Measurements from ENCODE around the gene CELF1. TPM values are rescaled to one million over a fixed set of nuclear protein-coding genes. Genes with fewer than 3 reads are reported as not detected.

Gene CELF1
- polyA plus RNA-seq, 1 donor (not counting 4 experiments of a cell fraction or from before 2014, with no cell fraction given), result 110 TPM

DNA sequence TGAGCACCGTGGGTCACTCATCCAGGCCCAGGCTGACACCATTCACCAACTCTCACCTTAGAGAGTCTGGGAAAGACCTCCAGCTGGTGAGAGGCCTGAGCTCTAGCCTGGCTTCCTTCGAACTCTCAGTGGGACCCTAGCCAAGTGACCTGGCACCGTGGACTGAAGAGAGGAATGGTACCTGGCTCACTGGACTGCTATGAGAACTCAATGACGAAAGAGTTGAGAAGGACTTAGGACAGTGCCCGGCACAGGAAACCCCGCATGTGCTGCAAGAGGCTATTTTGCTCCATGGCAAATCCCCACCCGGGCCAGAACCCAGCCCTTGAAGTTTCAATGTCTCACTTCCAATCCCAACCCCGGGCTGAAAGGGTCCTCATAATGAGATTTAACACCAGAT is 103.4 kb downstream of the CELF1 start:
- H3K4me1 ChIP-seq (ENCODE audit: control insufficient read depth, extremely low read depth, insufficient read depth, low read length), result no peaks in the 10 kb centered on the region
- no peaks in the 10 kb centered on the region for H3K79me2 ChIP-seq (ENCODE audit: control insufficient read depth, insufficient read depth, low read length)
- no peak overlapping the region for H3K9ac ChIP-seq (ENCODE audit: control insufficient read depth, extremely low read depth, insufficient read depth, low read length)
- H3K27me3 ChIP-seq (ENCODE audit: control insufficient read depth, extremely low read depth, insufficient read depth, low read length), result no peaks in the 10 kb centered on the region
- H3K4me3 ChIP-seq (ENCODE audit: control insufficient read depth in 2 of 3, extremely low read depth in 1 of 3, insufficient read depth in 2 of 3, low read depth in 1 of 3, low read length in 3 of 3), result no peak overlapping the region
- no peaks in the 10 kb centered on the region for H4K20me1 ChIP-seq (ENCODE audit: control insufficient read depth, extremely low read depth, insufficient read depth, low read length)
- no peak for FAIRE-seq
- no peaks in the 10 kb centered on the region for H3K9me3 ChIP-seq (ENCODE audit: control insufficient read depth, low read depth, low read length)
- no peak overlapping the region for H3K4me2 ChIP-seq (ENCODE audit: control insufficient read depth, extremely low read depth, insufficient read depth, low read depth, low read length)
- peaks cover 0 to 6% of the 10 kb centered on the region in 2 experiments for H3K36me3 ChIP-seq (ENCODE audit: control insufficient read depth in 2 of 2, extremely low read depth in 1 of 2, insufficient read depth in 2 of 2, low read length in 2 of 2)
- H3K27ac ChIP-seq (ENCODE audit: control insufficient read depth, insufficient read depth, low read length), result no peak overlapping the region
- H2AFZ ChIP-seq (ENCODE audit: control insufficient read depth, low read length), result no peak overlapping the region
- no peak for DNase-seq (ENCODE audit: low read depth, low spot score)
- dilution Hi-C loops (cut with MboI; ENCODE audit: extremely low pct_ligation_motif_present, low sequenced_read_pairs), result no loop called here
- TF ChIP-seq, protein P1, sequence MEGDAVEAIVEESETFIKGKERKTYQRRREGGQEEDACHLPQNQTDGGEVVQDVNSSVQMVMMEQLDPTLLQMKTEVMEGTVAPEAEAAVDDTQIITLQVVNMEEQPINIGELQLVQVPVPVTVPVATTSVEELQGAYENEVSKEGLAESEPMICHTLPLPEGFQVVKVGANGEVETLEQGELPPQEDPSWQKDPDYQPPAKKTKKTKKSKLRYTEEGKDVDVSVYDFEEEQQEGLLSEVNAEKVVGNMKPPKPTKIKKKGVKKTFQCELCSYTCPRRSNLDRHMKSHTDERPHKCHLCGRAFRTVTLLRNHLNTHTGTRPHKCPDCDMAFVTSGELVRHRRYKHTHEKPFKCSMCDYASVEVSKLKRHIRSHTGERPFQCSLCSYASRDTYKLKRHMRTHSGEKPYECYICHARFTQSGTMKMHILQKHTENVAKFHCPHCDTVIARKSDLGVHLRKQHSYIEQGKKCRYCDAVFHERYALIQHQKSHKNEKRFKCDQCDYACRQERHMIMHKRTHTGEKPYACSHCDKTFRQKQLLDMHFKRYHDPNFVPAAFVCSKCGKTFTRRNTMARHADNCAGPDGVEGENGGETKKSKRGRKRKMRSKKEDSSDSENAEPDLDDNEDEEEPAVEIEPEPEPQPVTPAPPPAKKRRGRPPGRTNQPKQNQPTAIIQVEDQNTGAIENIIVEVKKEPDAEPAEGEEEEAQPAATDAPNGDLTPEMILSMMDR (optimal IDR thresholded peaks at IDR 0.05 in 1 of 3, IDR thresholded peaks at IDR 0.05 in 1 of 3, conservative IDR thresholded peaks at IDR 0.05 in 1 of 3; ENCODE audit: extremely low read depth in 1 of 3, insufficient read depth in 2 of 3, low read length in 3 of 3), result no peak
- no peak for TF ChIP-seq EZH2 (IDR thresholded peaks at IDR 0.05; ENCODE audit: low read length)
- no peaks in the 10 kb centered on the region for H3K9me1 ChIP-seq (ENCODE audit: control insufficient read depth, extremely low read depth, insufficient read depth, low read length)

DNA sequence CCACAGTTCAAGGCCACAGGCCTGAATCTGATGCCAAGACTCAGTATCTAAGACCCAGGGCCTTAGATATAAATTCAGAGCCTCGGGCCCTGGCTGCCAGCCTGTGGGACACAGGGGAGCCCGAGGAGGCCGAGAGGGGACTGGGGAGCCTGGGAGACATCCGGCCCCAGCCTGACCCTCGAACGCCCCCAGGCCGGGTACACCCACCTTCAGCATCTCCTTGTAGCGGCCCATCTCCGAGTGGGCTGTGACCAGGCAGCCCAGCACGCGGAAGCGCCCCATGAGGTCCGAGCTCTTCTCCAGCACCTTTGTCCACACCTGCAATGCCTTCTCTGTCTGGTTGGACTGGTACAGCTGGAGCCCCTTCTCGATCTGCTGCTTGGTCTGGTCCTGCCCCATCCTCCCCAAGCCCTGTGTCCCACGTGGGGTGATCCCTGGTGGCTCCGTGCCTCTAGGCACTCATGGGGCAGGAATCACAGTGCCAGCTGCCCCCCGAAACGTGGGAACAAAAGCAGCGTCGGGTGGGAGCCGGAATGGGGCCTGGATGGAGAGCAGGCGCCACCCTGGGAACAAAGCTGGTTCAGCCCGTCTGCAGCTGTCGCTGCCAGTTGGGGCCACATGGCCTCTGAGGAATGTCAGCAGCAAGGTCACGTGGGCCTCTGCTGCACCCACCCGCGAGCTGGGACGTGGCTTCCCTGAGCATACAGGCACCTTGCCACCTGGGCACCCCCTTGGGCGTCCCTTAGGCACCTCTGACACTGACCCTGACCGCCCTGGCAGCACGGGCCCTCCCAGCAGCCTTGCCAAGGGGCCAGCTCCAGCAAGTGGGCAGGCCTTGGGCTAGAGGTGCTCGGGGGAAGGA is 104.1 kb downstream of the CELF1 start, which contains the start of gene RAPSN:
RAPSN (minus strand) TSS at position 571 of the 862 bp plus-strand sequence; CDS start at position 399, 172 bp downstream.
- Histone ChIP-seq H3K27ac (ENCODE audit: control insufficient read depth, insufficient read depth, low read length) (no peak within 1 kb of the TSS), H3K9me3 (ENCODE audit: control insufficient read depth, low read depth, low read length) (no peaks in the 10 kb centered on the region), H3K27me3 (ENCODE audit: control insufficient read depth, extremely low read depth, insufficient read depth, low read length) (no peaks in the 10 kb centered on the region), H2AFZ (ENCODE audit: control insufficient read depth, low read length) (no peak within 1 kb of the TSS), H3K4me2 (ENCODE audit: control insufficient read depth, extremely low read depth, insufficient read depth, low read depth, low read length) (no peak within 1 kb of the TSS), H3K9me1 (ENCODE audit: control insufficient read depth, extremely low read depth, insufficient read depth, low read length) (no peaks in the 10 kb centered on the region), H3K36me3 (ENCODE audit: control insufficient read depth in 2 of 2, extremely low read depth in 1 of 2, insufficient read depth in 2 of 2, low read length in 2 of 2) (peaks cover 0 to 6% of the 10 kb centered on the region in 2 experiments), H3K9ac (ENCODE audit: control insufficient read depth, extremely low read depth, insufficient read depth, low read length) (no peak within 1 kb of the TSS), H3K79me2 (ENCODE audit: control insufficient read depth, insufficient read depth, low read length) (no peaks in the 10 kb centered on the region), H3K4me3 (ENCODE audit: control insufficient read depth in 2 of 3, extremely low read depth in 1 of 3, insufficient read depth in 2 of 3, low read depth in 1 of 3, low read length in 3 of 3) (no peak within 1 kb of the TSS), H4K20me1 (ENCODE audit: control insufficient read depth, extremely low read depth, insufficient read depth, low read length) (no peaks in the 10 kb centered on the region), H3K4me1 (ENCODE audit: control insufficient read depth, extremely low read depth, insufficient read depth, low read length) (no peaks in the 10 kb centered on the region)
- dilution Hi-C loops (cut with MboI; ENCODE audit: extremely low pct_ligation_motif_present, low sequenced_read_pairs), result no loop called here
- TF ChIP-seq EZH2 (IDR thresholded peaks at IDR 0.05; ENCODE audit: low read length), result no peak
- TF ChIP-seq, protein P1 (optimal IDR thresholded peaks at IDR 0.05 in 1 of 3, IDR thresholded peaks at IDR 0.05 in 1 of 3, conservative IDR thresholded peaks at IDR 0.05 in 1 of 3; ENCODE audit: extremely low read depth in 1 of 3, insufficient read depth in 2 of 3, low read length in 3 of 3), result no peak
- DNase-seq (ENCODE audit: low read depth, low spot score), result no peak
- FAIRE-seq, result no peak

Measured in keratinocyte (primary cell).